SU-DHL-6 (cell line): Measurements from ENCODE around the gene EYS.
"Not testable (repeated sequence)": the region's sequence is repeated elsewhere in the genome, so short reads cannot be mapped to it uniquely, and the experiment has no call there.

Experiments
- H2AFZ ChIP-seq: fragments of 200-600 bp; sonication (generic); 2 replicates; pipeline ENCODE4 v1.6.1; 2014; ENCODE audit warnings: low read depth, mild to moderate bottlenecking, moderate library complexity, mixed read lengths, antibody characterized with exemption, low read length; ENCODE audit not compliant: severe bottlenecking
- H3F3A ChIP-seq: fragments of 200-600 bp; shearing (Covaris generic); 2 replicates; pipeline ENCODE4 v1.6.0; 2016; ENCODE audit warnings: antibody characterized with exemption, mild to moderate bottlenecking; ENCODE audit not compliant: insufficient read depth
- H3K27ac ChIP-seq: fragments of 200-600 bp; sonication (generic); 2 replicates; pipeline ENCODE4 v1.5.1; 2016; ENCODE audit warnings: low read depth, mild to moderate bottlenecking, low read length, moderate library complexity, mixed read lengths
- H3K27me3 ChIP-seq: fragments of 200-600 bp; sonication (generic), shearing (Covaris generic); 2 replicates; pipeline ENCODE4 v1.6.0; 2014; ENCODE audit warnings: mild to moderate bottlenecking, low read length
- H3K36me3 ChIP-seq: fragments of 200-600 bp; sonication (generic); 2 replicates; pipeline ENCODE4 v1.6.1; 2014; ENCODE audit warnings: mild to moderate bottlenecking, low read length, mixed read lengths
- H3K4me2 ChIP-seq: fragments of 300-600, 200-600 bp; shearing (Covaris generic), sonication (generic); 2 replicates; pipeline ENCODE4 v1.6.0; 2014; ENCODE audit warnings: low read length, low read depth, mild to moderate bottlenecking; ENCODE audit not compliant: poor library complexity, severe bottlenecking
- H3K4me3 ChIP-seq: fragments of 200-600 bp; sonication (generic); 2 replicates; pipeline ENCODE4 v1.5.1; 2014; ENCODE audit warnings: antibody characterized with exemption, low read length, mild to moderate bottlenecking, mixed read lengths; ENCODE audit not compliant: insufficient read depth, poor library complexity, severe bottlenecking
- H3K79me2 ChIP-seq: fragments of 200-600 bp; sonication (generic); 2 replicates; pipeline ENCODE4 v1.6.1; 2014; ENCODE audit warnings: mild to moderate bottlenecking, low read length, moderate library complexity; ENCODE audit not compliant: insufficient read depth
- H3K9ac ChIP-seq: fragments of 200-600 bp; sonication (generic); 2 replicates; pipeline ENCODE4 v1.7.0; 2014; ENCODE audit warnings: mild to moderate bottlenecking, low read length
- H3K9me2 ChIP-seq: fragments of 200-600 bp; sonication (generic); replicated peaks from 2 replicates; pipeline ENCODE4 v1.6.1; 2014; ENCODE audit warnings: low read length; ENCODE audit not compliant: insufficient read depth
- H3K9me3 ChIP-seq: fragments of 200-600 bp; sonication (generic); 2 replicates; pipeline ENCODE4 v1.6.1; 2014; ENCODE audit warnings: low read length, mixed read lengths; ENCODE audit not compliant: insufficient read depth
- H4K20me1 ChIP-seq: fragments of 200-600 bp; sonication (generic); 2 replicates; pipeline ENCODE4 v1.6.1; 2014; ENCODE audit warnings: low read depth, mild to moderate bottlenecking, antibody characterized with exemption, low read length, moderate library complexity, mixed read lengths
- CTCF ChIP-seq: fragments of 200-600 bp; sonication (generic); IDR thresholded peaks from one replicate; pipeline ENCODE4 v1.5.1; 2017; ENCODE audit warnings: antibody characterized with exemption, mild to moderate bottlenecking, low read length, moderate library complexity; ENCODE audit not compliant: insufficient read depth, poor library complexity, severe bottlenecking
- EZH2phosphoT487 ChIP-seq: fragments of 200-600 bp; sonication (generic), shearing (Covaris generic); conservative IDR thresholded peaks from 2 replicates; pipeline ENCODE4 v1.6.1; 2018; ENCODE audit warnings: mild to moderate bottlenecking, antibody characterized with exemption, low read length, moderate library complexity, mixed read lengths

The EYS gene

GRCh38 chr6:63940056-63940455, 1767.0 kb downstream of the EYS start:
- Histone ChIP-seq H3K79me2 (no peaks in the 10 kb centered on the region), H3K9me3 (no peaks in the 10 kb centered on the region), H3K36me3 (no peaks in the 10 kb centered on the region), H2AFZ (no peak overlapping the region), H3K4me2 (no peak overlapping the region), H3K4me3 (no peak overlapping the region), H3K9me2 (no peaks in the 10 kb centered on the region), H3K9ac (no peak overlapping the region), H3K27ac (no peak overlapping the region), H3K27me3 (no peaks in the 10 kb centered on the region), H3F3A (no peaks in the 10 kb centered on the region), H4K20me1 (no peaks in the 10 kb centered on the region)
- no peak for TF ChIP-seq EZH2phosphoT487
- TF ChIP-seq CTCF, result no peak

DNA sequence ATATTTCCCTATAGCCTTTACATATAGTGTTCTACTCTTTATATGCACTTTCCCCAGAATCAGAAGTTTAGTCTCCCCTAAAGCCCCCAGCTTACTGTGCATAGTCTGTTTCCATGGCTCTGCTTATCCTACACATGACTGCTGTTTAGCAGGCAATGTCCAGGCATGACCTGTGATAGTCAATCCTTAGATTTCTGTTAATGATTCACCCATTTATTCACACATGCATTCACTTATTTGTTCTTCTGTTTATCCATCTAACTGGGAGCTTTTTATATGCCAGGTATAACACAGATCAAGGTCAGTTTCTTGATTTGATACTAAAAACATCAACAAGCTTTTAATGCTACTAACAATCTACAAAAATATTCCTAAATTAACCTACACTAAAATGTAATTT, 1770.6 kb downstream of the EYS start:
- no peaks in the 10 kb centered on the region for H3K36me3 ChIP-seq
- no peaks in the 10 kb centered on the region for H3K9me3 ChIP-seq
- no peaks in the 10 kb centered on the region for H3K9me2 ChIP-seq
- no peaks in the 10 kb centered on the region for H4K20me1 ChIP-seq
- no peak overlapping the region for H3K27ac ChIP-seq
- TF ChIP-seq CTCF (no peak), EZH2phosphoT487 (no peak)
- no peak overlapping the region for H3K9ac ChIP-seq
- no peaks in the 10 kb centered on the region for H3F3A ChIP-seq
- H3K4me2 ChIP-seq, result no peak overlapping the region
- no peaks in the 10 kb centered on the region for H3K79me2 ChIP-seq
- H3K4me3 ChIP-seq, result no peak overlapping the region
- no peaks in the 10 kb centered on the region for H3K27me3 ChIP-seq
- no peak overlapping the region for H2AFZ ChIP-seq

GRCh38 chr6:63935732-63936131, 1771.3 kb downstream of the EYS start:
- Histone ChIP-seq H3K27me3 (no peaks in the 10 kb centered on the region), H3K4me2 (no peak overlapping the region), H3K9me2 (no peaks in the 10 kb centered on the region), H3F3A (no peaks in the 10 kb centered on the region), H3K9me3 (no peaks in the 10 kb centered on the region), H3K4me3 (no peak overlapping the region), H3K9ac (no peak overlapping the region), H2AFZ (no peak overlapping the region), H3K27ac (no peak overlapping the region), H3K79me2 (no peaks in the 10 kb centered on the region), H4K20me1 (no peaks in the 10 kb centered on the region), H3K36me3 (no peaks in the 10 kb centered on the region)
- TF ChIP-seq EZH2phosphoT487, result no peak
- no peak for TF ChIP-seq CTCF

GRCh38 chr6:63933948-63934347, 1773.1 kb downstream of the EYS start:
- H3K36me3 ChIP-seq, H2AFZ ChIP-seq, H3K9me3 ChIP-seq, H3K27ac ChIP-seq, H3K27me3 ChIP-seq, H3K79me2 ChIP-seq, H3K9me2 ChIP-seq, H3K4me3 ChIP-seq, H4K20me1 ChIP-seq, H3F3A ChIP-seq, H3K4me2 ChIP-seq, H3K9ac ChIP-seq: not testable (repeated sequence)
